ENCODE results near the gene FAT4. TPM values are rescaled to one million over a fixed set of nuclear protein-coding genes. Genes with fewer than 3 reads are reported as not detected.
A peak's percentile ranks its signal among the peaks of the same experiment; 100 is the strongest.

Gene FAT4
- total and polyA plus RNA-seq, 12 donors, result 1.7 to 16.5 (median 11.4) TPM

- DNase-seq, result peak; percentile 20 to 32
- TF ChIP-seq, protein P1, sequence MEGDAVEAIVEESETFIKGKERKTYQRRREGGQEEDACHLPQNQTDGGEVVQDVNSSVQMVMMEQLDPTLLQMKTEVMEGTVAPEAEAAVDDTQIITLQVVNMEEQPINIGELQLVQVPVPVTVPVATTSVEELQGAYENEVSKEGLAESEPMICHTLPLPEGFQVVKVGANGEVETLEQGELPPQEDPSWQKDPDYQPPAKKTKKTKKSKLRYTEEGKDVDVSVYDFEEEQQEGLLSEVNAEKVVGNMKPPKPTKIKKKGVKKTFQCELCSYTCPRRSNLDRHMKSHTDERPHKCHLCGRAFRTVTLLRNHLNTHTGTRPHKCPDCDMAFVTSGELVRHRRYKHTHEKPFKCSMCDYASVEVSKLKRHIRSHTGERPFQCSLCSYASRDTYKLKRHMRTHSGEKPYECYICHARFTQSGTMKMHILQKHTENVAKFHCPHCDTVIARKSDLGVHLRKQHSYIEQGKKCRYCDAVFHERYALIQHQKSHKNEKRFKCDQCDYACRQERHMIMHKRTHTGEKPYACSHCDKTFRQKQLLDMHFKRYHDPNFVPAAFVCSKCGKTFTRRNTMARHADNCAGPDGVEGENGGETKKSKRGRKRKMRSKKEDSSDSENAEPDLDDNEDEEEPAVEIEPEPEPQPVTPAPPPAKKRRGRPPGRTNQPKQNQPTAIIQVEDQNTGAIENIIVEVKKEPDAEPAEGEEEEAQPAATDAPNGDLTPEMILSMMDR (IDR thresholded peaks at IDR 0.05), result peak in 5 of 9 donors; percentile 9 to 52 (median 32)
- intact Hi-C loops (cut with DNase I), result loop anchor here in 9 of 10 donors (2.0 to 10.0 kb wide), 9 partner anchors 75 to 1288 kb away; no protein-coding TSS in a partner anchor
Measured at GRCh38 chr4:125316791-125317524, 2.2 kb downstream of the FAT4 start.

GRCh38 chr4:125317525-125317877, 2.7 kb downstream of the FAT4 start:
- DNase-seq (peak; percentile 22 to 43), ATAC-seq (peak in 1 of 8 donors; percentile 10)
- H3K27me3 ChIP-seq, result peaks cover 0 to 51% (median 0%) of the 10 kb centered on the region in 7 donors
- H3K36me3 ChIP-seq, result peaks cover 0 to 14% (median 0%) of the 10 kb centered on the region in 9 donors
- peak overlapping the region in 9 of 10 donors; percentile 42 to 97 (median 93) for H3K27ac ChIP-seq
- H3K4me3 ChIP-seq, result peak overlapping the region; percentile 83 to 97 (median 92)
- intact Hi-C loops (cut with DNase I), result loop anchor here in 9 of 10 donors (2.0 to 10.0 kb wide), 9 partner anchors 75 to 1287 kb away; no protein-coding TSS in a partner anchor
- 4% methylated on average over 23 of the region's 23 CpGs for WGBS, 2 donors
- TF ChIP-seq, protein P1 (IDR thresholded peaks at IDR 0.05), result peak; percentile 23 to 60 (median 47)
- no peaks in the 10 kb centered on the region for H3K9me3 ChIP-seq
- peaks cover 0 to 75% (median 52%) of the 10 kb centered on the region in 9 donors for H3K4me1 ChIP-seq

More at GRCh38 chr4:125316791-125317524, 2.2 kb downstream of the FAT4 start:
- Histone ChIP-seq H3K4me3 (peak overlapping the region; percentile 83 to 97 (median 92)), H3K4me1 (peaks cover 0 to 70% (median 47%) of the 10 kb centered on the region in 9 donors), H3K9me3 (no peaks in the 10 kb centered on the region), H3K27me3 (peaks cover 0 to 51% (median 0%) of the 10 kb centered on the region in 7 donors), H3K36me3 (peaks cover 0 to 14% (median 0%) of the 10 kb centered on the region in 9 donors), H3K27ac (peak overlapping the region; percentile 42 to 97 (median 92))
- 1% methylated on average over 66 of the region's 66 CpGs for WGBS, 2 donors
- peak in 5 of 8 donors; percentile 2 to 17 (median 9) for ATAC-seq

GRCh38 chr4:125319311-125319710, 4.6 kb downstream of the FAT4 start:
- WGBS, 2 donors, result 77 to 78% methylated on average over 2 of the region's 2 CpGs
- Histone ChIP-seq H3K4me3 (peak overlapping the region in 4 of 10 donors; percentile 93 to 97 (median 96)), H3K27me3 (peaks cover 0 to 37% (median 0%) of the 10 kb centered on the region in 7 donors), H3K9me3 (no peaks in the 10 kb centered on the region), H3K36me3 (peaks cover 0 to 14% (median 0%) of the 10 kb centered on the region in 9 donors), H3K27ac (peak overlapping the region in 1 of 10 donors; percentile 12), H3K4me1 (peaks cover 4 to 78% (median 58%) of the 10 kb centered on the region in 9 donors)
- DNase-seq (no peak), ATAC-seq (no peak)
- TF ChIP-seq, protein P1 (IDR thresholded peaks at IDR 0.05), result no peak
- intact Hi-C loops (cut with DNase I), result loop anchor here in 8 of 10 donors (2.0 to 10.0 kb wide), 9 partner anchors 71 to 1285 kb away; no protein-coding TSS in a partner anchor

DNA sequence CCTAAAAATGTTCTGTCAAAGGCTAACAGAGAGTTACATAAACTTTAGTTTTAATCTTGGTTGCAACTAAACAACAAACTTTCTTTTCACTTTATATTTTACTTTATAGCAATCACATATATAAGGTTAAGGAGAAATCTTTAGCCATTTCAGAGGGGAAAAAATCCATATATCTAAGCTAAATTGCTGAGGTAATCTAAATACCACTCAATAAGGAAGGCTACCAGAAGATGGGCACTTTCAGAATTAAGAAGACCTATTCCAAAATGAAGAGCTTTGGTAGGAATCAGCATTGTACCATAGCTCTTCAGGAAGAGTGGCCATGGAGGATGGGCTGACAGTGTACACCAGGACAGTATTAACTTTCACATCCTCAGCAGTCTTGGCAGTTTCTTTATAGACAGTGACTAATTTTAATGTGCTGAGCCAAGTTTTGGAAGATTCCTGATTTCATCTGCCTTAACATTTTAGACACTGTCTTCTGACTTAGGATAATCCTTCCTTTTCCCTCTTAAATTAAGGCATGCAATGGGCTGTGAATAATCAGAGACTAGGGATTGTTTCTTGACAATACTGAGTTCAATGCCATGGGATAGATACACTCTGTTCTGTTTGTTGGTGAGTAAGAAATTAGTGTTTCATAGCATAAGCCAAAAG, 7.1 kb downstream of the FAT4 start:
- Histone ChIP-seq H3K4me1 (peaks cover 4 to 88% (median 70%) of the 10 kb centered on the region in 9 donors), H3K27ac (peak overlapping the region in 8 of 10 donors; percentile 31 to 72 (median 50))

More for the DNA sequence above, 7.1 kb downstream of the FAT4 start:
- Histone ChIP-seq H3K4me3 (peak overlapping the region in 8 of 10 donors; percentile 13 to 36 (median 30)), H3K27me3 (peaks cover 0 to 13% (median 0%) of the 10 kb centered on the region in 7 donors), H3K9me3 (no peaks in the 10 kb centered on the region), H3K36me3 (peaks cover 0 to 14% (median 0%) of the 10 kb centered on the region in 9 donors)
- ATAC-seq (peak in 6 of 8 donors; percentile 29 to 55 (median 34)), DNase-seq (no peak)
- TF ChIP-seq, protein P1 (IDR thresholded peaks at IDR 0.05), result no peak
- intact Hi-C loops (cut with DNase I), result loop anchor here in 1 of 10 donors (10.0 kb wide), 1 partner anchor 113 kb away; no protein-coding TSS in a partner anchor
